ENCODE data around the gene SMIM29.
"Not testable (repeated sequence)": the region's sequence is repeated elsewhere in the genome, so short reads cannot be mapped to it uniquely, and the experiment has no call there.

DNA sequence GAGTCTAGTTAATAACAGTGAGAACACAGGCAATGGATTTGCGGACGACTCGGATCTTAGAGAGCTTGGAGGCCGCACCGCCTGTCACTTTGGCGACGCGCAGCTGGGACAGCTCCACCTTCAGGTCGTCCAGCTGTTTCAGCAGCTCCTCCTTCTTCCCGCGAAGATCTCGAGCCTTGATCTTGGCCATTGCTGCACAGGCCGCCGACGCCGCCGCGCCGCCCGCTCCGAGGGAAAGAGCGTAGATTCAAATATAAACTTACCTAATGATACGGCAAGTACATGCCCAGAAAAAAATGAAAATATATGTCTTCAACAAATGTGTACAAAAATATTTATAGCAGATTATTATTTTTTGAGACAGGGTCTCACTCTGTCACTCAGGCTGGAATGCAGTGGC is 14.7 kb upstream of the SMIM29 start:
- TF ChIP-seq, protein P1, sequence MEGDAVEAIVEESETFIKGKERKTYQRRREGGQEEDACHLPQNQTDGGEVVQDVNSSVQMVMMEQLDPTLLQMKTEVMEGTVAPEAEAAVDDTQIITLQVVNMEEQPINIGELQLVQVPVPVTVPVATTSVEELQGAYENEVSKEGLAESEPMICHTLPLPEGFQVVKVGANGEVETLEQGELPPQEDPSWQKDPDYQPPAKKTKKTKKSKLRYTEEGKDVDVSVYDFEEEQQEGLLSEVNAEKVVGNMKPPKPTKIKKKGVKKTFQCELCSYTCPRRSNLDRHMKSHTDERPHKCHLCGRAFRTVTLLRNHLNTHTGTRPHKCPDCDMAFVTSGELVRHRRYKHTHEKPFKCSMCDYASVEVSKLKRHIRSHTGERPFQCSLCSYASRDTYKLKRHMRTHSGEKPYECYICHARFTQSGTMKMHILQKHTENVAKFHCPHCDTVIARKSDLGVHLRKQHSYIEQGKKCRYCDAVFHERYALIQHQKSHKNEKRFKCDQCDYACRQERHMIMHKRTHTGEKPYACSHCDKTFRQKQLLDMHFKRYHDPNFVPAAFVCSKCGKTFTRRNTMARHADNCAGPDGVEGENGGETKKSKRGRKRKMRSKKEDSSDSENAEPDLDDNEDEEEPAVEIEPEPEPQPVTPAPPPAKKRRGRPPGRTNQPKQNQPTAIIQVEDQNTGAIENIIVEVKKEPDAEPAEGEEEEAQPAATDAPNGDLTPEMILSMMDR (IDR thresholded peaks at IDR 0.05), result not testable (repeated sequence)
- TF ChIP-seq POLR2A (IDR thresholded peaks at IDR 0.05), result not testable (repeated sequence)
